Mesodermal cell (in vitro differentiated cells): ENCODE measurements around the gene AGBL4.
A peak's percentile ranks its signal among the peaks of the same experiment; 100 is the strongest.

Experiments
- H3K27ac ChIP-seq: 2 replicates; pipeline ENCODE4 v1.7.0; 2013; ENCODE audit warnings: mild to moderate bottlenecking, low read depth, low read length, moderate library complexity; ENCODE audit not compliant: severe bottlenecking
- H3K36me3 ChIP-seq: 2 replicates; pipeline ENCODE4 v1.7.1; 2013; ENCODE audit warnings: mild to moderate bottlenecking, low read length, moderate library complexity; ENCODE audit not compliant: control insufficient read depth, insufficient read depth
- H3K4me1 ChIP-seq: one replicate; pipeline ENCODE4 v1.7.1; 2013; ENCODE audit warnings: mild to moderate bottlenecking, low read length; ENCODE audit not compliant: insufficient read depth, control insufficient read depth, poor library complexity, severe bottlenecking
- H3K4me3 ChIP-seq: 2 replicates; pipeline ENCODE4 v1.7.0; 2013; ENCODE audit warnings: low read length, control low read depth, mild to moderate bottlenecking; ENCODE audit not compliant: insufficient read depth, poor library complexity, severe bottlenecking; ENCODE audit errors: extremely low read depth
- H3K9me3 ChIP-seq: 2 replicates; pipeline ENCODE4 v1.7.1; 2013; ENCODE audit warnings: mild to moderate bottlenecking, low read length, moderate library complexity; ENCODE audit not compliant: control insufficient read depth
- WGBS, 2 experiments: methylation state at CpG; one replicate each; pipeline ENCODE4 v1.1.5; 2013; ENCODE audit warnings: missing lambda C conversion rate in 2 of 2; ENCODE audit not compliant: insufficient coverage in 2 of 2; 5-methylcytosine and 5-hydroxymethylcytosine counted together

AGBL4 gene

GRCh38 chr1:48807554-48808260, 1216.0 kb downstream of the AGBL4 start:
- 53 to 59% methylated on average over 2 to 3 of the region's 4 CpGs for WGBS, 2 experiments

DNA sequence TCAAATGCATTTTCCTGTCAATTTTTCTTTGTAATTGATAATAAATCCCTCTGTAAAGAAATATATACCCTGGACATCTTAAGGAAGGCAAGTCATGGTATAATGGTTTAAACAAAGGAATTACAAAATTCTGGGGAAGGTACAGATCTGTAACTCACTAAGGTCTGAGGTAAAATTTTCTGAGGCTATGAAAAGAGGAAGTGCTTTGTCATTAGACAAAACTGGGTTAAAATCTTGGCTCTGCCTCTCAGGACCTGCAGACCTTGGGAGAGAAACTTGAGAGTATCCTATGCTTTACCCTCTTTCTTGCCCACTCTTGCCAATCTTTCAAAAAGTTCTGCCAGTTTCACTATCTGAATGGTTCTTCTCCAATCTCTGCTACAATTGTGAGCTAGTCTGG, 1220.3 kb downstream of the AGBL4 start:
- H3K9me3 ChIP-seq = no peaks in the 10 kb centered on the region
- no peak overlapping the region for H3K4me3 ChIP-seq
- no peaks in the 10 kb centered on the region for H3K36me3 ChIP-seq
- H3K27ac ChIP-seq = no peak overlapping the region
- no peaks in the 10 kb centered on the region for H3K4me1 ChIP-seq

More at GRCh38 chr1:48807554-48808260, 1216.0 kb downstream of the AGBL4 start:
- Histone ChIP-seq H3K4me1 (no peaks in the 10 kb centered on the region), H3K36me3 (no peaks in the 10 kb centered on the region), H3K27ac (no peak overlapping the region), H3K9me3 (no peaks in the 10 kb centered on the region), H3K4me3 (no peak overlapping the region)

DNA sequence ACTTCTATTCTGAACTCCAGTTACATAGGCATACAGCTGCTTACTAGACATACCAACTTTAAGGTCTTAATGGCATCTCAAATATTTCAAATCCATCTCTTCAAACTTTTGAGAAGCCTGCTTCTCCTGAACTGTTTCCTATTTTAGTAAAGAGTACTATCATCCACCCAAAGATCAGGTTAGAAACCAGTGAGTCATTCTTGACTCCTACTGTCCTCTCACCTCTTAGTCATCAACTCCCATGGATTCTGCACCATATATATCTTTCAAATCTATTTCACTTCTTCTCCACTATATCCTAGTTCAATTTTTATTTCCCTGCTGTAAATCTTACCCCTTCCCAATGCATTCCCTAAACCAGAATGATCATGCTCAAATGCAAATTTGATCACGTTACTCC, 1228.9 kb downstream of the AGBL4 start:
- no peaks in the 10 kb centered on the region for H3K4me1 ChIP-seq
- no peaks in the 10 kb centered on the region for H3K36me3 ChIP-seq
- H3K9me3 ChIP-seq = no peaks in the 10 kb centered on the region
- WGBS, 2 experiments = 0% methylated on average over 1 of the region's 1 CpG
- H3K4me3 ChIP-seq = no peak overlapping the region
- no peak overlapping the region for H3K27ac ChIP-seq

DNA sequence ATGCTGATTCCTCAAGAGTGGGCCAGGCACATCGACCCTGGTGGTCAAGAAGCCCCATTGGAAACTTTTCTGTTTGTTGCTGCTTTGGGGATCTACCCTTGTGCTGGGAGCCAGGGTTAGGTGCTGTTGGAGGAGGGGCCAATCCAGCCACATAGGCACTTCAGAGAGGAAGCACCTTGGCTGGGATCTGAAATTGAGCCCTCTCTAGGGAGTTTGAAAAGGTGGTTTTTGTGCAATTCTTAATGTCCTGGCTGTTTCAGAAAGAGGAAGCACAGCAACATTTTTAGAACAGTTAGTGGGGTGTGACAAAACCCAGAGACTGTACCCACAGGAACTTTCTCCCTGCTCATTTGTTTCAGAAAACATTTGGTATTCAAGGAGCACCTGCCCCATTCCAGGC, 1229.9 kb downstream of the AGBL4 start:
- H3K4me3 ChIP-seq = no peak overlapping the region
- no peaks in the 10 kb centered on the region for H3K36me3 ChIP-seq
- H3K4me1 ChIP-seq = no peaks in the 10 kb centered on the region
- WGBS, 2 experiments = 77 to 100% methylated on average over 1 of the region's 1 CpG
- H3K27ac ChIP-seq = no peak overlapping the region
- H3K9me3 ChIP-seq = no peaks in the 10 kb centered on the region

DNA sequence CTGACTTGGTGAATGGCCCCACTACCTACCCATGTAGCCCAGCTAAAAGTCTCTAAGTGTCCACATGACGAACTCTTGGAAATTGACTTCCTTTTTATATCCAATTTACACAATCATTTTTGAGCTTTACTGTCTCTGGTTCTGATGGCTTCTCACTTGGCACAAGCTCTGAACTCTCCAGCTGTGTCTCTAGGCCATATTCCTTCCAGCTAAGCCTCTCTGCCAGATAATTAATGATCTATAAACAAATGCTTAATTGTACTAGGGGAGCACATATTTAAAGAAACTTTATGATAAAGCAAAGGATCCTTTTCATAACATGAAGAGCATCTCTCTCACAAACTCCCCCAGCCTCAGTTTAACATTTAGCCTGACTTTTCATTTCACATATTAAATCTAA, 1230.8 kb downstream of the AGBL4 start:
- Histone ChIP-seq H3K27ac (no peak overlapping the region), H3K4me1 (no peaks in the 10 kb centered on the region), H3K36me3 (no peaks in the 10 kb centered on the region), H3K4me3 (no peak overlapping the region), H3K9me3 (no peaks in the 10 kb centered on the region)
- WGBS, 2 experiments = 50 to 100% methylated on average over 1 of the region's 1 CpG

GRCh38 chr1:48790397-48790796, 1233.4 kb downstream of the AGBL4 start:
- H3K36me3 ChIP-seq = no peaks in the 10 kb centered on the region
- H3K27ac ChIP-seq = no peak overlapping the region
- no peak overlapping the region for H3K4me3 ChIP-seq
- no peaks in the 10 kb centered on the region for H3K4me1 ChIP-seq
- no peaks in the 10 kb centered on the region for H3K9me3 ChIP-seq

DNA sequence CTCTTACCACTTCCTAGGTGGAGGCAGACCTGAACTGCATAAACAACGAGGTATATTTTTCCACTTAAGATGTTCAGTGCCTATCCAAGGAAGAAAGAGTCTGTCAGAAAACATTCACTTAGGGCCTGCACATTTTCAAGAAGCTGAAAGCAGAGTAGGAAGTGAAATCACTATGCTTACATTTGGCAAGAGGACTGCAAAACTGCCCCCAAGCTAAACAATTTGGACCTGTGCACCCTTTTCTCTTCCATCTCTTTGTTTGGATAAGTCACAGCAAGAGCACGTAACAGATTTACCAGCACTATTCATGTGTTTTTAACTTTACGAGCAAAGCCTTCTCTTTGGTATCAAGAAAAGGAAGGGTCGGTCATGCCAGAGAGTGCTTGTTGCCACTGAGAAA, 1233.9 kb downstream of the AGBL4 start:
- H3K4me1 ChIP-seq = no peaks in the 10 kb centered on the region
- no peaks in the 10 kb centered on the region for H3K36me3 ChIP-seq
- H3K27ac ChIP-seq = no peak overlapping the region
- no peaks in the 10 kb centered on the region for H3K9me3 ChIP-seq
- H3K4me3 ChIP-seq = no peak overlapping the region
- WGBS, 2 experiments = 88 to 94% methylated on average over 3 to 4 of the region's 4 CpGs

- Histone ChIP-seq H3K36me3 (no peaks in the 10 kb centered on the region), H3K27ac (no peak overlapping the region), H3K9me3 (no peaks in the 10 kb centered on the region), H3K4me3 (no peak overlapping the region), H3K4me1 (no peaks in the 10 kb centered on the region)
- no CpG with 5 or more reads among the region's 1 CpG for WGBS, 2 experiments
Measured at GRCh38 chr1:48785869-48786268, 1237.9 kb downstream of the AGBL4 start.

DNA sequence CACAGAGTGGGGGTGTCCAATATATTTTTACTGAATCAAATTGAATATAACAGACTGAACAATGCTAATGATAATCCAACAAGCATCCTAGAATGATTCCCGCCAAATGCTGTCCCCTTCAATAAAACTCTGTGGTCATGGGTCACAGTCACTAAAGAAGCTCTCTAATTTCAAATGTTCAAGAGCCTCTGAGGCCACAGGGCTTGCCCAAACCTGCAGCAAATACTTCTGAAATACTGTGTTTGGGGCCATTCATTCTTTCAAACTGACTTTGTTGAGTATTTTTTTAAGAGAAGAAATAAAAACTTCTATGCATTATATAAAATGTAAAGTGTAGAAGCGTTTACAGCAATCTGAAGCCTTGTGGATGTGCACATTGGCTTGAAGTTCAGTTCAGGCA, 1239.5 kb downstream of the AGBL4 start:
- Histone ChIP-seq H3K36me3 (no peaks in the 10 kb centered on the region), H3K4me3 (no peak overlapping the region)
- 86 to 100% methylated on average over 1 of the region's 2 CpGs for WGBS, 2 experiments

GRCh38 chr1:48777219-48777895, 1246.4 kb downstream of the AGBL4 start:
- 6 to 12% methylated on average over 9 of the region's 17 CpGs for WGBS, 2 experiments
- H3K27ac ChIP-seq = no peak overlapping the region
- H3K4me3 ChIP-seq = peak overlapping the region; percentile 70
- H3K4me1 ChIP-seq = no peaks in the 10 kb centered on the region
- no peaks in the 10 kb centered on the region for H3K9me3 ChIP-seq
- no peaks in the 10 kb centered on the region for H3K36me3 ChIP-seq

More for the DNA sequence above, 1239.5 kb downstream of the AGBL4 start:
- Histone ChIP-seq H3K9me3 (no peaks in the 10 kb centered on the region), H3K27ac (no peak overlapping the region), H3K4me1 (no peaks in the 10 kb centered on the region)
